GM12874 (cell line): Measurements from ENCODE around the gene COL6A5.

Experiments used
- TF ChIP-seq, protein P1 (sequence below): IDR thresholded peaks from 2 replicates; pipeline ENCODE4 v1.5.1; 2011; ENCODE audit warnings: low read depth, mild to moderate bottlenecking, control low read depth, low read length, moderate library complexity; ENCODE audit not compliant: insufficient read depth

The COL6A5 gene

DNA sequence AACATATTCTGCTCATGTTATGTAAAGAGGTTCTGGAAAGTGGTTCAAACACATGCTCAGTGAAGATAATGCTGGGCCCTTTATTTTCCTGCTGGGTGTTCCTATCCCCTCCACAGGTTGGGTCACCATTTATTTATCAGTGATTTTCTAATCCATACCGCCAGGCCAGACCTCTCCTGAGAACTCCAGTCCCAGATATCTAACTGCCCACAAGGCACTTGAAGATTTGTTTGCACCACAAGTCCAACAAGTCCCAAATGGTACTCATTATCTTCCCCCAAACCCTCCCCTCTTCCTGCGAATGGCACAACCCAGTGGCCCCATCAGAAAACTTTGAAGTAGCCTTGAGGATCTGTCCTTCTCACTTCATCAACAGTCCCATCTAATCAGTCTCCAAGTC lies 176.9 kb downstream of the COL6A5 start:
- TF ChIP-seq, protein P1, sequence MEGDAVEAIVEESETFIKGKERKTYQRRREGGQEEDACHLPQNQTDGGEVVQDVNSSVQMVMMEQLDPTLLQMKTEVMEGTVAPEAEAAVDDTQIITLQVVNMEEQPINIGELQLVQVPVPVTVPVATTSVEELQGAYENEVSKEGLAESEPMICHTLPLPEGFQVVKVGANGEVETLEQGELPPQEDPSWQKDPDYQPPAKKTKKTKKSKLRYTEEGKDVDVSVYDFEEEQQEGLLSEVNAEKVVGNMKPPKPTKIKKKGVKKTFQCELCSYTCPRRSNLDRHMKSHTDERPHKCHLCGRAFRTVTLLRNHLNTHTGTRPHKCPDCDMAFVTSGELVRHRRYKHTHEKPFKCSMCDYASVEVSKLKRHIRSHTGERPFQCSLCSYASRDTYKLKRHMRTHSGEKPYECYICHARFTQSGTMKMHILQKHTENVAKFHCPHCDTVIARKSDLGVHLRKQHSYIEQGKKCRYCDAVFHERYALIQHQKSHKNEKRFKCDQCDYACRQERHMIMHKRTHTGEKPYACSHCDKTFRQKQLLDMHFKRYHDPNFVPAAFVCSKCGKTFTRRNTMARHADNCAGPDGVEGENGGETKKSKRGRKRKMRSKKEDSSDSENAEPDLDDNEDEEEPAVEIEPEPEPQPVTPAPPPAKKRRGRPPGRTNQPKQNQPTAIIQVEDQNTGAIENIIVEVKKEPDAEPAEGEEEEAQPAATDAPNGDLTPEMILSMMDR, result no peak

- TF ChIP-seq, protein P1, result no peak
Measured at GRCh38 chr3:130527426-130527825, 182.0 kb downstream of the COL6A5 start.

DNA sequence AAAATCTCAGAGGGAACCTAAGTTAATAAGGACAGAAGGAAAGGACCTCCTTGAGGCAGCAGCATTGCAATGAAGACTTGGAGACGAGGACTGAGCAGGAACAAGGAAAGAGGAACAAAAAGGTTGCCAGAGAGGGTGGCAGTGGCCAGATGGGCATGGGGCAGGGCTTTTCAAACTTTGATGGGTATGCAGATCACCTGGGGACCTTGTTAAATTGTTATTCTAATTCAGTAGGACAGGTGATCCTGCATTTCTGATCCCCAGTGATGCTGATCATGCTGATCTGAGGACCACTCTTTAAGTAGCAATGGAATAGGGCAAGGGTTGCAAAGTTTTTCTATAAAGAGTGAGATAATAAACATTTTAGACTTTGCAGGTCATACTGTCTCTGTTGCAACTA lies 182.6 kb downstream of the COL6A5 start:
- TF ChIP-seq, protein P1, result no peak

GRCh38 chr3:130529486-130530215 lies 184.2 kb downstream of the COL6A5 start:
- TF ChIP-seq, protein P1, result no peak

DNA sequence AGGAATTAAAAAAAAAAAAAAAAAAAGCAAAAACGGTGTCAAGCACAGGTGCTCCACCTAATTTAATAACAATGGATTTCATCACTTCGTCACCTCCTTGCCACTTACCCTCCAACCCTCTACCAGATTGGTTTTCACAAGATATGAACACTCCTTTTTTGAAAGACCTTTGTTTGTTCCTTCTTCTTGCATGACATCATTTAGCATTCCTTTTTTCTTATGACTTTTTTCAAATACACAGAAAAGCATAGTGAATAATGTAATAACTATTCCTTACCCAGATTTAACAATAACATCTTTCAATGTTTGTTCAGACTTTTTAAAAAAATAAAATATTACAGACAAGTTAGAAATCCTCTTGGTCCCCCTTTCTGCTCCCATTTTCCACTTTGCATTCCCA lies 187.8 kb downstream of the COL6A5 start:
- TF ChIP-seq, protein P1, result no peak
